ENCODE measurements around the gene CANX.

DNA sequence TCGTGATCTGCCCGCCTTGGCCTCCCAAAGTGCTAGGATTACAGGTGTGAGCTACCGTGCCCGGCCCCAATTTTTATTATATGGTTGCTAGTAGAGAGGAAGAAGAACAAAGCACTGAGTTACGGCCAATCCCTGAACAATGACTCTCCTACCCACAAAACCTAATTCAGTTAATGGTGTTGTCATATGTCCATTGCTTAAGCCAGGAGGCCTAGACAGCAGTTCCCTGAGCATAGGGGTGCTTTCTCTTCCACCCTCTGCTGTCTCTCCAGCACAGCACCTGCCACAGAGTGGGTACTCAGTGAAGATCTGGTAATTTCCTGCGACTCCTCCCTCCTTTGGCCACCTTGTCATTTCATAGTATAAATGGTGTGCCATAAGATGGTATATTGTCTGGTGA, 73.6 kb downstream of the CANX start:
- TF ChIP-seq, protein P1, sequence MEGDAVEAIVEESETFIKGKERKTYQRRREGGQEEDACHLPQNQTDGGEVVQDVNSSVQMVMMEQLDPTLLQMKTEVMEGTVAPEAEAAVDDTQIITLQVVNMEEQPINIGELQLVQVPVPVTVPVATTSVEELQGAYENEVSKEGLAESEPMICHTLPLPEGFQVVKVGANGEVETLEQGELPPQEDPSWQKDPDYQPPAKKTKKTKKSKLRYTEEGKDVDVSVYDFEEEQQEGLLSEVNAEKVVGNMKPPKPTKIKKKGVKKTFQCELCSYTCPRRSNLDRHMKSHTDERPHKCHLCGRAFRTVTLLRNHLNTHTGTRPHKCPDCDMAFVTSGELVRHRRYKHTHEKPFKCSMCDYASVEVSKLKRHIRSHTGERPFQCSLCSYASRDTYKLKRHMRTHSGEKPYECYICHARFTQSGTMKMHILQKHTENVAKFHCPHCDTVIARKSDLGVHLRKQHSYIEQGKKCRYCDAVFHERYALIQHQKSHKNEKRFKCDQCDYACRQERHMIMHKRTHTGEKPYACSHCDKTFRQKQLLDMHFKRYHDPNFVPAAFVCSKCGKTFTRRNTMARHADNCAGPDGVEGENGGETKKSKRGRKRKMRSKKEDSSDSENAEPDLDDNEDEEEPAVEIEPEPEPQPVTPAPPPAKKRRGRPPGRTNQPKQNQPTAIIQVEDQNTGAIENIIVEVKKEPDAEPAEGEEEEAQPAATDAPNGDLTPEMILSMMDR (IDR thresholded peaks at IDR 0.05): no peak
- no peak for TF ChIP-seq POLR2A (IDR thresholded peaks at IDR 0.05)
